Sigmoid colon (tissue), 4 donors: Measurements from ENCODE around the gene FAM83E.

Experiments
- CTCF ChIP-seq, 4 experiments: fragments of 450-650 bp in 3 of 4; fragments of 200-600 bp in 1 of 4; IDR thresholded peaks; one replicate each; pipeline ENCODE4 v1.5.1; 2016 to 2019; ENCODE audit warnings: antibody characterized with exemption in 4 of 4, mild to moderate bottlenecking in 3 of 4, moderate library complexity in 2 of 4
- EP300 ChIP-seq, 4 donors: sonication (generic); formaldehyde crosslinking; IDR thresholded peaks; one replicate each; pipeline ENCODE4 v1.6.1; 2017; ENCODE audit warnings: antibody characterized with exemption in 4 of 4
- POLR2A ChIP-seq, 2 donors: fragments of 450-650 bp; IDR thresholded peaks; one replicate each; pipeline ENCODE4 v1.6.1; 2016; ENCODE audit warnings: antibody characterized with exemption in 2 of 2, mild to moderate bottlenecking in 2 of 2, moderate library complexity in 2 of 2
- POLR2AphosphoS5 ChIP-seq, 4 donors: sonication (generic); formaldehyde crosslinking; IDR thresholded peaks; one replicate each; pipeline ENCODE4 v1.6.1; 2017; ENCODE audit warnings: antibody characterized with exemption in 4 of 4

- no peak for TF ChIP-seq CTCF (IDR thresholded peaks at IDR 0.05)
- TF ChIP-seq POLR2A (IDR thresholded peaks at IDR 0.05) = no peak
- TF ChIP-seq EP300 (IDR thresholded peaks at IDR 0.05) = no peak
- no peak for TF ChIP-seq POLR2AphosphoS5 (IDR thresholded peaks at IDR 0.05)
Measured at GRCh38 chr19:48603449-48603848, 11.4 kb downstream of the FAM83E start.
